ENCODE data around the gene MYLK.

MYLK gene

DNA sequence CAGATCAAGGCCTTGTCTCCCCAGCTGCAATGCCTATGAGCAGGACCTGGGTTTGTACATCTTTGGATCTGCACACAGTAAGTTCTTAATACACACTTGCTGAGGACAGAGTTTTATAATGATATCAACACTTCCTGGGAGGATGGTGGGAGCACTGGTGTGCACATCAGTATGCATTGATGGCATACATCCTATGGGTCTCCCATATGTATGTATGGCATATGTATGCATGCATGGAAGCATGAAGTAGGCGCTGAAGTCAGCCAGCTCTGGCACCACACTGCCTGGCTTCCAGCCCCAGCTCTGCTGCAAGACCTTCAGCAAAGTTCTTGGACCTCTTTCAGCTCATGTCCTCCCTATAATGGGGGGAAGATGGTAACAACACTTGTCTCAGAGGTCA, 68.2 kb downstream of the MYLK start:
- no peak for DNase-seq (ENCODE audit: low spot score)
- TF ChIP-seq, protein P1, sequence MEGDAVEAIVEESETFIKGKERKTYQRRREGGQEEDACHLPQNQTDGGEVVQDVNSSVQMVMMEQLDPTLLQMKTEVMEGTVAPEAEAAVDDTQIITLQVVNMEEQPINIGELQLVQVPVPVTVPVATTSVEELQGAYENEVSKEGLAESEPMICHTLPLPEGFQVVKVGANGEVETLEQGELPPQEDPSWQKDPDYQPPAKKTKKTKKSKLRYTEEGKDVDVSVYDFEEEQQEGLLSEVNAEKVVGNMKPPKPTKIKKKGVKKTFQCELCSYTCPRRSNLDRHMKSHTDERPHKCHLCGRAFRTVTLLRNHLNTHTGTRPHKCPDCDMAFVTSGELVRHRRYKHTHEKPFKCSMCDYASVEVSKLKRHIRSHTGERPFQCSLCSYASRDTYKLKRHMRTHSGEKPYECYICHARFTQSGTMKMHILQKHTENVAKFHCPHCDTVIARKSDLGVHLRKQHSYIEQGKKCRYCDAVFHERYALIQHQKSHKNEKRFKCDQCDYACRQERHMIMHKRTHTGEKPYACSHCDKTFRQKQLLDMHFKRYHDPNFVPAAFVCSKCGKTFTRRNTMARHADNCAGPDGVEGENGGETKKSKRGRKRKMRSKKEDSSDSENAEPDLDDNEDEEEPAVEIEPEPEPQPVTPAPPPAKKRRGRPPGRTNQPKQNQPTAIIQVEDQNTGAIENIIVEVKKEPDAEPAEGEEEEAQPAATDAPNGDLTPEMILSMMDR (IDR thresholded peaks at IDR 0.05; ENCODE audit: extremely low read depth, missing control alignments) = no peak

DNA sequence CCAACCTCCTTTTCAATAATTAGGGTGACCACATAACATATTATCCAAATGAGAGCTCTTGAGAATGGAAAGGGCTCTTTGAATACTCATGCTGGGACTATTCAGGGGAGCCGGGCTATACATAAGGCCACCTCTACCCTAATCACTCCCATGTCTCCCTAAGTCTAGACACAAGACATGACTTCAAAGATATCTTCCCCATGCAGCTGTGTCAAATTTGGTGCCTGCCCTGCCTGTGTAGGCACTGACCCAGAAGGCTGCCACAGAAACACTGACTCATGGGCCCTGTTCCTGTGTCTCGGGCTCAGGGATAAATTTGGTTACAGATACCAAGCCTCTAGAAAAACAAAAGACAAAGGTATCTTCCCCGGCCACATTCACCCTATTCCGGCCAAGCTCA, 70.3 kb downstream of the MYLK start:
- DNase-seq (ENCODE audit: low spot score) = no peak
- TF ChIP-seq, protein P1 (IDR thresholded peaks at IDR 0.05; ENCODE audit: extremely low read depth, missing control alignments) = no peak

- DNase-seq (ENCODE audit: low spot score) = no peak
- TF ChIP-seq, protein P1 (IDR thresholded peaks at IDR 0.05; ENCODE audit: extremely low read depth, missing control alignments) = no peak
These were observed 74.5 kb downstream of the MYLK start for GRCh38 chr3:123809597-123809996.

GRCh38 chr3:123808812-123809211, 75.3 kb downstream of the MYLK start:
- no peak for DNase-seq (ENCODE audit: low spot score)
- TF ChIP-seq, protein P1 (IDR thresholded peaks at IDR 0.05; ENCODE audit: extremely low read depth, missing control alignments) = no peak

DNA sequence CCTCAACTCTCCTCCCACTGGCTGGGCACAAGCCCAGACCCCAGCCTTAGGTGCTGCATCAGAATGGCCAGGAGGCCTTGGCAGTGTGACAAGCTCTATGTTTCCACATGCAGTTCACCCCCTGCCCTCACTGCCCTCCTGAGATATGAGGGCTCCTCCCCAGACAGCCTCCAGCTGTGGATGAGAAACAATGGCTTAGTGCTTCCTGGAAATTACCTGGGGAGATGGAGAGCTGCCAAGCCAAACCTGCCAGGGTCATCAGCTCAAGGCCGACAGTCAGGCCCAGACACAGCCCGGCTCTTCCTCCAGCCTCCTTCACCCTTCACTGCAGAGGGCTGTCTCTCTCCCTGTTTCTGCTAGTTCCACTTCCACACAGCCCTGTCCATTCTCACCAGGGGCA, 76.3 kb downstream of the MYLK start:
- DNase-seq (ENCODE audit: low spot score) = no peak
- TF ChIP-seq, protein P1 (IDR thresholded peaks at IDR 0.05; ENCODE audit: extremely low read depth, missing control alignments) = no peak

DNA sequence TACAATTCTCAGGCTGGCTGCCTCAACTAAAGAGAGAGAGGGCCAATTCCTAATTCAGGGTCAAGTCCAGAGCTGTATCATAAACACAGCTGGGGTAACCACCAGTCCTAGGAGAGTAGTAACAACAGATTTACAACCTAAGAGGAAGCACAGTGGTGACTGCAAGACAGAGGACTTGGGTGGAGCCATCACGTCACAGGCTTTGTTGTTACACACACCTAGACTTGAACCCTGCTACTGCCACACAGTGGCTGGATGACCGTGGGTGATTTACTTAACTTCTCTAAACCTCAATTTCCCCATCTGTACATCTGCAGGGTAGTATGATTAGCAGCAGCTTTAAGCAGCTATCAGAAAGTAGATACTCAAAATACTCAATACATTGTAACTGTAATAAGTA, 78.6 kb downstream of the MYLK start:
- TF ChIP-seq, protein P1 (IDR thresholded peaks at IDR 0.05; ENCODE audit: extremely low read depth, missing control alignments) = no peak
- no peak for DNase-seq (ENCODE audit: low spot score)

DNA sequence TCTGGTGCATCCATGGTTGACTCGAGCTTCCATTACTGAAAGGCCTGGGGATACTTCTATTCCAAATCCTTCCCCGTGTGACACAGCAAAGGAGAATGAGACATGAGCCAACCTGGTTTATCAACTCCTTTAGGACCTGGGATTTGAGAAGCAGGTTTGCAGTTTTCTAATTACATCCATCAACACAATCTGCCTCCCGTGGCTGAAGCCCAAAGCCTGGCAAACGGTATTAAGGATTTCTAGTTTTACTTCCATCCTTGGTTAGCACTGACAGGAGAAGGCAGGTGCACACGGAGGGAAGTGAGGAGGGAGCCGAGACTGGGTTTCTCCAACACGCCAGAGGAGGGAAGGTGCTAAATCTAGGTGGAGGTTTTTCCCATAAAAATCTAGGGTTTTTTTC, 79.0 kb downstream of the MYLK start:
- TF ChIP-seq, protein P1 (IDR thresholded peaks at IDR 0.05; ENCODE audit: extremely low read depth, missing control alignments) = no peak
- DNase-seq (ENCODE audit: low spot score) = no peak

All from GM20000 (cell line).